ENCODE data around the gene LINC01488. TPM values are rescaled to one million over a fixed set of nuclear protein-coding genes. Genes with fewer than 3 reads are reported as not detected.

LINC01488 gene
- total and polyA plus RNA-seq, 2 donors (not counting 1 experiment from before 2014, with no cell fraction given) = not detected

GRCh38 chr11:69462106-69462951 lies 19.1 kb upstream of the LINC01488 start:
- no peak overlapping the region for H3K9ac ChIP-seq (ENCODE audit: low read length)
- H2AFZ ChIP-seq (ENCODE audit: insufficient read depth, low read depth, low read length, poor library complexity, severe bottlenecking) = no peak overlapping the region
- POLR2A ChIA-PET = no interaction called here
- 90% methylated on average over 16 of the region's 19 CpGs for WGBS (ENCODE audit: insufficient coverage)
- no peaks in the 10 kb centered on the region for H3K36me3 ChIP-seq (replicated peaks in 1 of 2; ENCODE audit: control extremely low read depth in 1 of 2, control insufficient read depth in 1 of 2, extremely low read depth in 1 of 2, insufficient read depth in 2 of 2, low read length in 1 of 2)
- H3K79me2 ChIP-seq (ENCODE audit: control insufficient read depth, insufficient read depth, low read length) = no peaks in the 10 kb centered on the region
- Mint-ChIP-seq H3K27ac (no peak overlapping the region), H3K4me1 (no peaks in the 10 kb centered on the region), H3K9me3 (ENCODE audit: insufficient read depth) (peaks cover 17% of the 10 kb centered on the region), H3K4me3 (no peak overlapping the region), H3K27me3 (peaks cover 18% of the 10 kb centered on the region)
- H3K27me3 ChIP-seq (replicated peaks in 1 of 4; ENCODE audit: control extremely low read depth in 1 of 4, control insufficient read depth in 3 of 4, insufficient read depth in 4 of 4, low read length in 3 of 4) = peaks cover 0 to 8% (median 4%) of the 10 kb centered on the region in 4 experiments
- no peak overlapping the region for H3K27ac ChIP-seq (ENCODE audit: low read length in 2 of 2)
- no peaks in the 10 kb centered on the region for H4K20me1 ChIP-seq (ENCODE audit: control insufficient read depth, insufficient read depth, low read length, poor library complexity, severe bottlenecking)
- H3K9me3 ChIP-seq (ENCODE audit: control extremely low read depth in 1 of 3, control insufficient read depth in 2 of 3, insufficient read depth in 1 of 3, low read length in 2 of 3) = peaks cover 1 to 9% (median 6%) of the 10 kb centered on the region in 3 donors
- DNase-seq (no peak), ATAC-seq (ENCODE audit: low read depth) (no peak)
- H3K4me3 ChIP-seq (ENCODE audit: control extremely low read depth in 1 of 5, extremely low read depth in 1 of 5, insufficient read depth in 1 of 5, low read depth in 2 of 5, low read length in 4 of 5) = no peak overlapping the region
- TF ChIP-seq EZH2 (IDR thresholded peaks at IDR 0.05; ENCODE audit: borderline replicate concordance, insufficient read depth, low read depth, low read length, poor library complexity, severe bottlenecking) (no peak), CTCF (IDR thresholded peaks at IDR 0.05) (no peak)
- H3K4me2 ChIP-seq (replicated peaks; ENCODE audit: low read depth, low read length, poor library complexity, severe bottlenecking) = no peak overlapping the region
- no peaks in the 10 kb centered on the region for H3K4me1 ChIP-seq (ENCODE audit: control insufficient read depth in 2 of 2, insufficient read depth in 2 of 2, low read length in 2 of 2)
- intact Hi-C loops (cut with micrococcal nuclease) = no loop called here
- CTCF ChIA-PET = no interaction called here

Data from B cell (primary cell).